ENCODE measurements around the gene CSF1. TPM values are rescaled to one million over a fixed set of nuclear protein-coding genes. Genes with fewer than 3 reads are reported as not detected.

CSF1 gene
- total RNA-seq (2022; extraction: Qiagen RNA extraction), result 13.0 to 18.8 TPM (median 18.0 TPM) in 5 replicates

GRCh38 chr1:109910123-109910962 lies at the start of gene CSF1:
Gene CSF1, plus strand, starts transcription at chr1:109910849. Its CDS starts 175 bp downstream, at chr1:109911024.

Other genes starting within 250 kb of the CSF1 start
- gene GSTM2, start 242.8 kb upstream of the CSF1 start, total RNA-seq (2022; extraction: Qiagen RNA extraction), result 2.9 to 3.6 TPM (median 3.4 TPM) in 5 replicates
- gene GSTM1, start 223.0 kb upstream of the CSF1 start, total RNA-seq (2022; extraction: Qiagen RNA extraction), result not detected in 5 replicates
- gene GSTM5, start 198.6 kb upstream of the CSF1 start, total RNA-seq (2022; extraction: Qiagen RNA extraction), result not detected in 5 replicates
- gene GSTM3, start 169.8 kb upstream of the CSF1 start, total RNA-seq (2022; extraction: Qiagen RNA extraction), result 21.6 to 28.4 TPM (median 23.1 TPM) in 5 replicates
- gene EPS8L3, start 146.9 kb upstream of the CSF1 start, total RNA-seq (2022; extraction: Qiagen RNA extraction), result 0.52 to 1.1 TPM (median 0.94 TPM) in 5 replicates
- 44.4 to 55.4 TPM (median 50.5 TPM) in 5 replicates for gene AHCYL1, start 73.9 kb downstream of the CSF1 start, total RNA-seq (2022; extraction: Qiagen RNA extraction)
- gene STRIP1, start 123.8 kb downstream of the CSF1 start, total RNA-seq (2022; extraction: Qiagen RNA extraction), result 10.1 to 12.8 TPM (median 12.7 TPM) in 5 replicates
- gene ALX3, start 159.8 kb downstream of the CSF1 start, total RNA-seq (2022; extraction: Qiagen RNA extraction), result not detected in 5 replicates
- not detected in 5 replicates for gene UBL4B, start 201.6 kb downstream of the CSF1 start, total RNA-seq (2022; extraction: Qiagen RNA extraction)
- 4.1 to 5.9 TPM (median 5.6 TPM) in 5 replicates for gene SLC6A17, start 239.6 kb downstream of the CSF1 start, total RNA-seq (2022; extraction: Qiagen RNA extraction)